Testis (tissue), 2 donors: ENCODE results near the gene S100A10.

Experiments
- POLR2A ChIP-seq: fragments of 450-650 bp; IDR thresholded peaks from one replicate; pipeline ENCODE4 v1.6.1; 2017; ENCODE audit warnings: antibody characterized with exemption, mild to moderate bottlenecking, moderate library complexity
- TF ChIP-seq, protein P1 (sequence below), 3 experiments: fragments of 450-650 bp in 2 of 3; fragments of 200-600 bp in 1 of 3; sonication (generic) in 1 of 3; IDR thresholded peaks; one replicate each; pipeline ENCODE4 v1.5.1; 2016 to 2019; ENCODE audit warnings: antibody characterized with exemption in 3 of 3, mild to moderate bottlenecking in 2 of 3, moderate library complexity in 1 of 3

DNA sequence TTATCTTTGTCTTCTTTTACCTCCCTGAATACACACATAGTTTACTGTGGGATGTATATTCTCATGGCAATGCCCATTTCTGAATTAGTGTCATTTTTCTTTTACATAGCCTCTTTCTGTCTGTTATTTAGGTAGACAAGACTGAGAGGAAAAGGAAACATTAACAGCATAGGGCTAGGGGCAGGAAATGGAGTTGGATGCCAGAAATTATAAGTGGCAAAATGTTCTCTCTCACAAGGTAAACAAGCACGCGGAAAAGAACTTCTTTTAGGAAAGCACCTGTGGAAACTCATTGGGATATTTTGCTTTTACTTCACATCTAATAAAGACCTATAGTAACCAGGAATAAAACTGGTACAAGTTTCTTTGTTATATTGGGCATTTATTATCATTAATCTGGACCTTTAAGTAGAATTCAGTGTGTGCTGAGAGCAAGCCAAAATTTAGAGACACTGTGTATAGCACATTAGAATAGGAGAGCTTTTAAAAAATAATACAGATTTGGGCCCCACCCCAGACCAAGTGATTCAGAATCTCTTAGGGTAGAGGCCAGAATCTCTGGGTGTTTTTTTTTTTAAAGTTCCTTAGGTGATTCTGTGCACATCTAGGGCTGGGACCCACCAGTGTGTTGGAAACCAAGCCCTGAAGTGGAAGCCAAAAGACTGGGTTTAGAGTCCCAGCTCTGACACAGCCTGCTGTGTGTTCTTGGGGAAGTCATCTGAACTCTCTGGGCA, 32.7 kb downstream of the S100A10 start:
- TF ChIP-seq, protein P1, sequence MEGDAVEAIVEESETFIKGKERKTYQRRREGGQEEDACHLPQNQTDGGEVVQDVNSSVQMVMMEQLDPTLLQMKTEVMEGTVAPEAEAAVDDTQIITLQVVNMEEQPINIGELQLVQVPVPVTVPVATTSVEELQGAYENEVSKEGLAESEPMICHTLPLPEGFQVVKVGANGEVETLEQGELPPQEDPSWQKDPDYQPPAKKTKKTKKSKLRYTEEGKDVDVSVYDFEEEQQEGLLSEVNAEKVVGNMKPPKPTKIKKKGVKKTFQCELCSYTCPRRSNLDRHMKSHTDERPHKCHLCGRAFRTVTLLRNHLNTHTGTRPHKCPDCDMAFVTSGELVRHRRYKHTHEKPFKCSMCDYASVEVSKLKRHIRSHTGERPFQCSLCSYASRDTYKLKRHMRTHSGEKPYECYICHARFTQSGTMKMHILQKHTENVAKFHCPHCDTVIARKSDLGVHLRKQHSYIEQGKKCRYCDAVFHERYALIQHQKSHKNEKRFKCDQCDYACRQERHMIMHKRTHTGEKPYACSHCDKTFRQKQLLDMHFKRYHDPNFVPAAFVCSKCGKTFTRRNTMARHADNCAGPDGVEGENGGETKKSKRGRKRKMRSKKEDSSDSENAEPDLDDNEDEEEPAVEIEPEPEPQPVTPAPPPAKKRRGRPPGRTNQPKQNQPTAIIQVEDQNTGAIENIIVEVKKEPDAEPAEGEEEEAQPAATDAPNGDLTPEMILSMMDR (IDR thresholded peaks at IDR 0.05): no peak
- TF ChIP-seq POLR2A: no peak
